Astrocyte (in vitro differentiated cells and primary cell): ENCODE measurements around the gene APBA3. TPM values are rescaled to one million over a fixed set of nuclear protein-coding genes. Genes with fewer than 3 reads are reported as not detected.

Experiments used
- DNase-seq: peaks from one replicate; pipeline ENCODE4 v3.0.0-alpha.2; 2010; ENCODE audit warnings: low read depth
- FAIRE-seq: peaks from 2 replicates; lab custom pipeline; 2011; peaks lifted over from hg19 to GRCh38; lab: Jason Lieb, UNC
- H2AFZ ChIP-seq: 2 replicates; pipeline ENCODE4 v1.6.0; 2012; ENCODE audit warnings: low read depth, low read length, inconsistent platforms
- H3K27ac ChIP-seq: 2 replicates; pipeline ENCODE4 v1.5.1; 2011; ENCODE audit warnings: low read depth, low read length, inconsistent platforms
- H3K27me3 ChIP-seq: 2 replicates; pipeline ENCODE4 v1.6.0; 2011; ENCODE audit warnings: low read length, inconsistent platforms; ENCODE audit not compliant: insufficient read depth
- H3K36me3 ChIP-seq: 2 replicates; pipeline ENCODE4 v1.5.1; 2011; ENCODE audit warnings: low read length, inconsistent platforms; ENCODE audit not compliant: insufficient read depth
- H3K4me1 ChIP-seq: 2 replicates; pipeline ENCODE4 v1.5.1; 2011; ENCODE audit warnings: low read length, inconsistent platforms; ENCODE audit not compliant: insufficient read depth
- H3K4me2 ChIP-seq: 2 replicates; pipeline ENCODE4 v1.6.0; 2012; ENCODE audit warnings: low read length, inconsistent platforms
- H3K4me3 ChIP-seq: 2 replicates; pipeline ENCODE4 v1.5.1; 2011; ENCODE audit warnings: low read depth, mild to moderate bottlenecking, low read length, inconsistent platforms; ENCODE audit not compliant: insufficient read depth
- H3K79me2 ChIP-seq: 2 replicates; pipeline ENCODE4 v1.6.0; 2012; ENCODE audit warnings: mild to moderate bottlenecking, low read length, inconsistent platforms; ENCODE audit not compliant: insufficient read depth
- H3K9ac ChIP-seq: 2 replicates; pipeline ENCODE4 v1.6.0; 2012; ENCODE audit warnings: mild to moderate bottlenecking, low read length, inconsistent platforms
- H3K9me3 ChIP-seq: 2 replicates; pipeline ENCODE4 v1.5.1; 2012; ENCODE audit warnings: low read depth, mild to moderate bottlenecking, low read length, inconsistent platforms; ENCODE audit not compliant: insufficient read depth
- H4K20me1 ChIP-seq: 2 replicates; pipeline ENCODE4 v1.6.0; 2012; ENCODE audit warnings: low read length, inconsistent platforms; ENCODE audit not compliant: insufficient read depth
- H3K27ac Mint-ChIP-seq: one replicate; pipeline ENCODE4 v1.8.0; 2021; ENCODE audit warnings: mild to moderate bottlenecking, mixed read lengths; ENCODE audit not compliant: unreplicated experiment
- H3K27me3 Mint-ChIP-seq: one replicate; pipeline ENCODE4 v1.8.0; 2021; ENCODE audit warnings: low read depth, mixed read lengths; ENCODE audit not compliant: unreplicated experiment
- H3K36me3 Mint-ChIP-seq: one replicate; pipeline ENCODE4 v1.8.0; 2021; ENCODE audit warnings: low read depth, mixed read lengths; ENCODE audit not compliant: unreplicated experiment
- H3K4me1 Mint-ChIP-seq: one replicate; pipeline ENCODE4 v1.8.0; 2021; ENCODE audit warnings: low read depth, mixed read lengths; ENCODE audit not compliant: unreplicated experiment
- H3K4me3 Mint-ChIP-seq: one replicate; pipeline ENCODE4 v1.8.0; 2021; ENCODE audit warnings: mild to moderate bottlenecking, moderate library complexity, mixed read lengths; ENCODE audit not compliant: unreplicated experiment
- H3K9me3 Mint-ChIP-seq: one replicate; pipeline ENCODE4 v1.8.0; 2021; ENCODE audit warnings: mild to moderate bottlenecking, mixed read lengths; ENCODE audit not compliant: unreplicated experiment
- CTCF ChIP-seq: IDR thresholded peaks from 2 replicates; pipeline ENCODE4 v1.5.1; 2011; ENCODE audit warnings: low read depth, mild to moderate bottlenecking, inconsistent platforms, low read length, moderate library complexity; ENCODE audit not compliant: insufficient read depth
- EZH2 ChIP-seq: IDR thresholded peaks from 2 replicates; pipeline ENCODE4 v1.6.1; 2012; ENCODE audit warnings: mild to moderate bottlenecking, low read length, inconsistent platforms; ENCODE audit not compliant: insufficient read depth
- total RNA-seq: library from RNA; stranded (reverse); gene quantifications from 2 replicates; pipeline ENCODE4 v1.2.1, GENCODE V29; 2021

The APBA3 gene
- total RNA-seq, 1 donor from 2014 or later: 16.5 TPM

GRCh38 chr19:3768015-3768747 lies 6.7 kb upstream of the APBA3 start:
- Histone ChIP-seq H2AFZ (no peak overlapping the region), H3K9ac (no peak overlapping the region), H3K27ac (no peak overlapping the region), H3K27me3 (no peaks in the 10 kb centered on the region), H3K4me3 (no peak overlapping the region), H3K4me1 (peaks cover 2% of the 10 kb centered on the region), H3K79me2 (peaks cover 4% of the 10 kb centered on the region), H3K4me2 (no peak overlapping the region), H4K20me1 (no peaks in the 10 kb centered on the region), H3K36me3 (no peaks in the 10 kb centered on the region), H3K9me3 (no peaks in the 10 kb centered on the region)
- no peak for FAIRE-seq
- Mint-ChIP-seq H3K4me3 (no peak overlapping the region), H3K4me1 (no peaks in the 10 kb centered on the region), H3K27me3 (peaks cover 5% of the 10 kb centered on the region), H3K27ac (no peak overlapping the region), H3K9me3 (no peaks in the 10 kb centered on the region), H3K36me3 (peaks cover 3% of the 10 kb centered on the region)
- no peak for TF ChIP-seq CTCF
- TF ChIP-seq EZH2: no peak
- DNase-seq: no peak

- FAIRE-seq: no peak
- Mint-ChIP-seq H3K4me3 (no peak overlapping the region), H3K9me3 (no peaks in the 10 kb centered on the region), H3K4me1 (no peaks in the 10 kb centered on the region), H3K36me3 (peaks cover 3% of the 10 kb centered on the region), H3K27ac (no peak overlapping the region), H3K27me3 (no peaks in the 10 kb centered on the region)
- DNase-seq: no peak
- Histone ChIP-seq H3K4me3 (no peak overlapping the region), H3K9ac (no peak overlapping the region), H3K79me2 (peaks cover 6% of the 10 kb centered on the region), H3K27ac (no peak overlapping the region), H2AFZ (no peak overlapping the region), H3K9me3 (no peaks in the 10 kb centered on the region), H3K27me3 (no peaks in the 10 kb centered on the region), H3K36me3 (no peaks in the 10 kb centered on the region), H3K4me2 (no peak overlapping the region), H3K4me1 (peaks cover 5% of the 10 kb centered on the region), H4K20me1 (no peaks in the 10 kb centered on the region)
- TF ChIP-seq EZH2 (no peak), CTCF (no peak)
These were observed 5.6 kb upstream of the APBA3 start for GRCh38 chr19:3767050-3767449.

- H3K9me3 Mint-ChIP-seq: no peaks in the 10 kb centered on the region
- H3K4me1 Mint-ChIP-seq: no peaks in the 10 kb centered on the region
These were observed 5.0 kb upstream of the APBA3 start for GRCh38 chr19:3766520-3766919.

More at GRCh38 chr19:3766520-3766919, 5.0 kb upstream of the APBA3 start:
- TF ChIP-seq EZH2 (no peak), CTCF (no peak)
- Histone ChIP-seq H3K4me1 (peaks cover 9% of the 10 kb centered on the region), H3K27me3 (no peaks in the 10 kb centered on the region), H3K79me2 (peaks cover 6% of the 10 kb centered on the region), H2AFZ (no peak overlapping the region), H4K20me1 (no peaks in the 10 kb centered on the region), H3K27ac (no peak overlapping the region), H3K9ac (no peak overlapping the region), H3K9me3 (no peaks in the 10 kb centered on the region), H3K36me3 (no peaks in the 10 kb centered on the region), H3K4me2 (no peak overlapping the region), H3K4me3 (no peak overlapping the region)
- Mint-ChIP-seq H3K4me3 (no peak overlapping the region), H3K27ac (no peak overlapping the region), H3K27me3 (no peaks in the 10 kb centered on the region), H3K36me3 (peaks cover 3% of the 10 kb centered on the region)
- no peak for FAIRE-seq
- no peak for DNase-seq
